ENCODE measurements around the gene ARL16. TPM values are rescaled to one million over a fixed set of nuclear protein-coding genes. Genes with fewer than 3 reads are reported as not detected.
A peak's percentile ranks its signal among the peaks of the same experiment; 100 is the strongest.

The ARL16 gene
- total RNA-seq, 1 donor from 2014 or later, result 21.7 TPM

GRCh38 chr17:81644496-81644895, 39.1 kb downstream of the ARL16 start:
- no peak for DNase-seq (ENCODE audit: low read depth)

GRCh38 chr17:81641825-81642489, 41.6 kb downstream of the ARL16 start:
- peak; percentile 39 for DNase-seq (ENCODE audit: low read depth)

GRCh38 chr17:81640011-81640410, 43.6 kb downstream of the ARL16 start:
- no peak for DNase-seq (ENCODE audit: low read depth)

GRCh38 chr17:81638683-81639082, 44.9 kb downstream of the ARL16 start:
- no peak for DNase-seq (ENCODE audit: low read depth)

- peak; percentile 34 for DNase-seq (ENCODE audit: low read depth)
Observed at GRCh38 chr17:81636505-81637288, 46.9 kb downstream of the ARL16 start, which contains the start of the genes NPLOC4 and TSPAN10. TSS of gene NPLOC4 (minus strand) at chr17:81637112. CDS start at chr17:81636930, 182 bp downstream. TSS of gene TSPAN10 (plus strand) at chr17:81637196. CDS start at chr17:81642413, 5,217 bp downstream.

- peak; percentile 57 for DNase-seq (ENCODE audit: low read depth)
Observed at GRCh38 chr17:81635973-81636504, 47.6 kb downstream of the ARL16 start.

GRCh38 chr17:81635431-81635830, 48.2 kb downstream of the ARL16 start:
- DNase-seq (ENCODE audit: low read depth), result no peak

GRCh38 chr17:81631482-81631881, 52.1 kb downstream of the ARL16 start:
- DNase-seq (ENCODE audit: low read depth), result no peak

Other genes starting within 250 kb of the ARL16 start
- 4,821 and 6,713 TPM in 2 replicates for gene ACTG1, start 171.0 kb downstream of the ARL16 start, total RNA-seq
- gene FSCN2, start 155.4 kb downstream of the ARL16 start, total RNA-seq, result 3.1 and 4.7 TPM in 2 replicates
- 13.2 and 22.2 TPM in 2 replicates for gene FAAP100, start 131.4 kb downstream of the ARL16 start, total RNA-seq
- 72.9 and 84.6 TPM in 2 replicates for gene NPLOC4, start 46.7 kb downstream of the ARL16 start, total RNA-seq
- gene TSPAN10, start 46.6 kb downstream of the ARL16 start, total RNA-seq, result 0.87 and 2.3 TPM in 2 replicates
- gene PDE6G, start 27.3 kb downstream of the ARL16 start, total RNA-seq, result not detected in 2 replicates
- gene OXLD1, start 17.2 kb downstream of the ARL16 start, total RNA-seq, result 22.6 and 34.6 TPM in 2 replicates
- gene CCDC137, start 17.1 kb downstream of the ARL16 start, total RNA-seq, result 9.0 and 11.9 TPM in 2 replicates
- 104 and 110 TPM in 2 replicates for gene HGS, start 214 bp upstream of the ARL16 start, total RNA-seq
- gene MRPL12, start 19.6 kb upstream of the ARL16 start, total RNA-seq, result 8.9 and 10.4 TPM in 2 replicates
- 35.7 and 61.8 TPM in 2 replicates for gene SLC25A10, start 28.5 kb upstream of the ARL16 start, total RNA-seq
- not detected in 2 replicates for gene GCGR, start 120.4 kb upstream of the ARL16 start, total RNA-seq
- gene MCRIP1, start 149.5 kb upstream of the ARL16 start, total RNA-seq, result 55.0 and 101 TPM in 2 replicates
- not detected in 2 replicates for gene PPP1R27, start 151.3 kb upstream of the ARL16 start, total RNA-seq
- 1,064 and 1,065 TPM in 2 replicates for gene P4HB, start 176.7 kb upstream of the ARL16 start, total RNA-seq
- 161 and 237 TPM in 2 replicates for gene ARHGDIA, start 187.5 kb upstream of the ARL16 start, total RNA-seq
- 46.8 and 109 TPM in 2 replicates for gene ALYREF, start 207.8 kb upstream of the ARL16 start, total RNA-seq
- gene ANAPC11, start 207.9 kb upstream of the ARL16 start, total RNA-seq, result 77.3 and 104 TPM in 2 replicates
- 0.25 and 3.3 TPM in 2 replicates for gene NPB, start 218.4 kb upstream of the ARL16 start, total RNA-seq
- gene PCYT2, start 227.6 kb upstream of the ARL16 start, total RNA-seq, result 18.6 and 47.2 TPM in 2 replicates
- gene SIRT7, start 234.4 kb upstream of the ARL16 start, total RNA-seq, result 17.9 and 20.4 TPM in 2 replicates
- gene MAFG, start 243.9 kb upstream of the ARL16 start, total RNA-seq, result 11.3 and 14.4 TPM in 2 replicates

All from renal cortical epithelial cell (primary cell).